ENCODE measurements around the gene PLB1.
"Not testable (repeated sequence)": the region's sequence is repeated elsewhere in the genome, so short reads cannot be mapped to it uniquely, and the experiment has no call there.

Gene PLB1

GRCh38 chr2:28665041-28665704, 169.3 kb downstream of the PLB1 start:
- Mint-ChIP-seq H3K27me3 (peaks cover 2% of the 10 kb centered on the region), H3K27ac (no peak overlapping the region), H3K4me1 (no peaks in the 10 kb centered on the region), H3K4me3 (no peak overlapping the region), H3K9me3 (no peaks in the 10 kb centered on the region), H3K36me3 (ENCODE audit: low read depth) (no peaks in the 10 kb centered on the region)
- ATAC-seq (no peak), DNase-seq (no peak)

GRCh38 chr2:28665811-28666377, 170.0 kb downstream of the PLB1 start:
- not testable (repeated sequence) for DNase-seq; H3K4me3 Mint-ChIP-seq; H3K4me1 Mint-ChIP-seq; H3K27ac Mint-ChIP-seq; ATAC-seq; H3K27me3 Mint-ChIP-seq; H3K36me3 Mint-ChIP-seq (ENCODE audit: low read depth); H3K9me3 Mint-ChIP-seq

- Mint-ChIP-seq H3K27ac (no peak overlapping the region), H3K27me3 (peaks cover 2% of the 10 kb centered on the region), H3K36me3 (ENCODE audit: low read depth) (peaks cover 1% of the 10 kb centered on the region)
Observed at GRCh38 chr2:28666496-28667184, 170.8 kb downstream of the PLB1 start.

GRCh38 chr2:28667261-28667660, 171.4 kb downstream of the PLB1 start:
- Mint-ChIP-seq H3K9me3 (no peaks in the 10 kb centered on the region), H3K27me3 (peaks cover 2% of the 10 kb centered on the region), H3K4me3 (no peak overlapping the region), H3K27ac (no peak overlapping the region), H3K36me3 (ENCODE audit: low read depth) (peaks cover 1% of the 10 kb centered on the region), H3K4me1 (peaks cover 4% of the 10 kb centered on the region)
- DNase-seq (no peak), ATAC-seq (no peak)

More at GRCh38 chr2:28666496-28667184, 170.8 kb downstream of the PLB1 start:
- no peaks in the 10 kb centered on the region for H3K9me3 Mint-ChIP-seq
- H3K4me3 Mint-ChIP-seq, result no peak overlapping the region
- DNase-seq (no peak), ATAC-seq (no peak)
- peaks cover 4% of the 10 kb centered on the region for H3K4me1 Mint-ChIP-seq

DNA sequence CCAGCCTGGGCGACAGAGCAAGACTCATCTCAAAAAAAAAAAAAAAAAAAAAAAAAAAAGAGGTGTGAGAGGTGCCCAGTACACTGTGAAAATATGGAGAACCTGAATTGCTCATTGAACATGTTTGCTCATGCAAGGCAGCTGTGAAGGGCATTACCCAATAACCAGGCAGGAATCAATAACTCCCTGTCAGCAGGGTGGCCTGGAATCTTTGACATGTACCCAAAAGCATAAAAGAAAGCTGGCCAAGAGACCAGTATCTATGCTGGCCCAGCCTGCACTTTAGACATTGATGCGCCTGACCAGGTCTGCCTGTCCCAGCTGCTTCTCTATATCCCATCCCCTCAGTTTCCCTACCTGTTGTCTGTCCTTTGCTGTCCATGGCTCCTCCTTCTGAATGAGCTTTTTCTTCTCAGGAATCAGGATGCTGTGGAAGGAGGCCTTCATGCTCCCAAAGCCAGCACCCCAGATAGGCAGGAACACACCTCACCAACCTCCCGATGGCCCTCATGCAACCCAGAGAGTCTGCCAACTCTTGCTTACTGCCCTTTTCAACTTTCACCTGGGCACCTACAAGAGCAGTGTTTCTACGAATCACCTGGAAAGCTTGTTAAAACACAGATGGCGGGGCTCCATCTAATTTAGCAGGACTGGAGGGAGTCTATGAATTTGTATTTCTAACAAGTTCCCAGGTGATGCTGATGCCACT, 172.4 kb downstream of the PLB1 start:
- Mint-ChIP-seq H3K27ac (no peak overlapping the region), H3K36me3 (ENCODE audit: low read depth) (peaks cover 1% of the 10 kb centered on the region), H3K9me3 (peaks cover 8% of the 10 kb centered on the region), H3K27me3 (peaks cover 2% of the 10 kb centered on the region), H3K4me1 (peaks cover 4% of the 10 kb centered on the region), H3K4me3 (no peak overlapping the region)
- DNase-seq, result no peak
- ATAC-seq, result no peak

- no peak for ATAC-seq
- H3K4me1 Mint-ChIP-seq, result peaks cover 4% of the 10 kb centered on the region
- H3K27me3 Mint-ChIP-seq, result peaks cover 2% of the 10 kb centered on the region
- H3K27ac Mint-ChIP-seq, result no peak overlapping the region
- DNase-seq, result no peak
- H3K36me3 Mint-ChIP-seq (ENCODE audit: low read depth), result peaks cover 1% of the 10 kb centered on the region
- H3K9me3 Mint-ChIP-seq, result peaks cover 12% of the 10 kb centered on the region
- no peak overlapping the region for H3K4me3 Mint-ChIP-seq
Observed at GRCh38 chr2:28668880-28669279, 173.0 kb downstream of the PLB1 start.

- H3K9me3 Mint-ChIP-seq, result peaks cover 12% of the 10 kb centered on the region
- no peak for DNase-seq
- peaks cover 2% of the 10 kb centered on the region for H3K27me3 Mint-ChIP-seq
- H3K27ac Mint-ChIP-seq, result no peak overlapping the region
- H3K4me1 Mint-ChIP-seq, result peaks cover 8% of the 10 kb centered on the region
- no peak for ATAC-seq
- H3K4me3 Mint-ChIP-seq, result no peak overlapping the region
- peaks cover 1% of the 10 kb centered on the region for H3K36me3 Mint-ChIP-seq (ENCODE audit: low read depth)
Observed at GRCh38 chr2:28670856-28671255, 175.0 kb downstream of the PLB1 start.

GRCh38 chr2:28673338-28673737, 177.5 kb downstream of the PLB1 start:
- no peak overlapping the region for H3K4me3 Mint-ChIP-seq
- DNase-seq (no peak), ATAC-seq (no peak)
- peaks cover 19% of the 10 kb centered on the region for H3K4me1 Mint-ChIP-seq
- H3K27me3 Mint-ChIP-seq, result no peaks in the 10 kb centered on the region
- H3K9me3 Mint-ChIP-seq, result peaks cover 12% of the 10 kb centered on the region
- peaks cover 1% of the 10 kb centered on the region for H3K36me3 Mint-ChIP-seq (ENCODE audit: low read depth)
- no peak overlapping the region for H3K27ac Mint-ChIP-seq

GRCh38 chr2:28674062-28674712, 178.3 kb downstream of the PLB1 start:
- Mint-ChIP-seq H3K36me3 (ENCODE audit: low read depth) (peaks cover 1% of the 10 kb centered on the region), H3K4me3 (no peak overlapping the region), H3K27ac (no peak overlapping the region), H3K27me3 (no peaks in the 10 kb centered on the region), H3K4me1 (peaks cover 27% of the 10 kb centered on the region), H3K9me3 (peaks cover 12% of the 10 kb centered on the region)
- DNase-seq, result no peak
- no peak for ATAC-seq

DNA sequence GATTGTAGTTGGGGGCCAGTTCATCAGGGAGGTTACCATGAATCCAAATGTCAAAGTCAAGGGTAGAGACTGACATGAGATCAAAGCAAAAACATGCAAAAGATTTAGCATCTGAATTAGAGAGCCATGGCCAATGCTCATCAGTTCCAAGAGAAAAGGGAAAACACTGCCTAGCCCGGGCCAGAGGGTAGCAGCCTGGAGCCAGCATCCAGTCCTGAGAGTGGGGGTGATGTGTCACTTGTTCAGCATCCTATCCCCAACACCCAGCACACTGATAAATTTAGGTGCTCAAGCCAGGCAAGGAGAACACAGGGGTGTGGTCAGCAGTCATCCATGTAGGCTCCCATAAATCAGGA, 178.8 kb downstream of the PLB1 start:
- peaks cover 1% of the 10 kb centered on the region for H3K36me3 Mint-ChIP-seq (ENCODE audit: low read depth)
- no peak overlapping the region for H3K4me3 Mint-ChIP-seq
- H3K4me1 Mint-ChIP-seq, result peaks cover 32% of the 10 kb centered on the region
- no peaks in the 10 kb centered on the region for H3K27me3 Mint-ChIP-seq
- no peak for ATAC-seq
- DNase-seq, result no peak
- peaks cover 12% of the 10 kb centered on the region for H3K9me3 Mint-ChIP-seq
- peak overlapping the region; percentile 48 for H3K27ac Mint-ChIP-seq

- ATAC-seq (no peak), DNase-seq (no peak)
- H3K36me3 Mint-ChIP-seq (ENCODE audit: low read depth), result no peaks in the 10 kb centered on the region
Observed at GRCh38 chr2:28676152-28676835, 180.4 kb downstream of the PLB1 start.

GRCh38 chr2:28678175-28678855, 182.5 kb downstream of the PLB1 start:
- peaks cover 55% of the 10 kb centered on the region for H3K4me1 Mint-ChIP-seq
- ATAC-seq, result no peak
- peak overlapping the region; percentile 42 for H3K27ac Mint-ChIP-seq
- H3K4me3 Mint-ChIP-seq, result no peak overlapping the region
- H3K27me3 Mint-ChIP-seq, result no peaks in the 10 kb centered on the region
- DNase-seq, result no peak
- H3K36me3 Mint-ChIP-seq (ENCODE audit: low read depth), result no peaks in the 10 kb centered on the region
- peaks cover 4% of the 10 kb centered on the region for H3K9me3 Mint-ChIP-seq

More at GRCh38 chr2:28676152-28676835, 180.4 kb downstream of the PLB1 start:
- Mint-ChIP-seq H3K9me3 (peaks cover 12% of the 10 kb centered on the region), H3K4me1 (peaks cover 42% of the 10 kb centered on the region), H3K27me3 (no peaks in the 10 kb centered on the region), H3K27ac (no peak overlapping the region), H3K4me3 (no peak overlapping the region)

- Mint-ChIP-seq H3K9me3 (no peaks in the 10 kb centered on the region), H3K27me3 (no peaks in the 10 kb centered on the region), H3K4me1 (peaks cover 55% of the 10 kb centered on the region), H3K4me3 (no peak overlapping the region), H3K27ac (peak overlapping the region; percentile 74), H3K36me3 (ENCODE audit: low read depth) (no peaks in the 10 kb centered on the region)
- ATAC-seq (peak; percentile 78), DNase-seq (peak; percentile 41)
Observed at GRCh38 chr2:28678944-28679343, 183.1 kb downstream of the PLB1 start.

Measured in activated naive CD8-positive, alpha-beta T cell treated with anti-CD3 and anti-CD28 coated beads, Interleukin-2, amount 50 U/mL, for 24 hours (primary cell).